ENCODE results near the gene TMEM209.

Gene TMEM209

GRCh38 chr7:130156140-130156539, 49.1 kb downstream of the TMEM209 start:
- Histone ChIP-seq H3K4me3 (ENCODE audit: low read depth in 1 of 2, low read length in 1 of 2) (no peak overlapping the region), H3K9me3 (no peaks in the 10 kb centered on the region)

DNA sequence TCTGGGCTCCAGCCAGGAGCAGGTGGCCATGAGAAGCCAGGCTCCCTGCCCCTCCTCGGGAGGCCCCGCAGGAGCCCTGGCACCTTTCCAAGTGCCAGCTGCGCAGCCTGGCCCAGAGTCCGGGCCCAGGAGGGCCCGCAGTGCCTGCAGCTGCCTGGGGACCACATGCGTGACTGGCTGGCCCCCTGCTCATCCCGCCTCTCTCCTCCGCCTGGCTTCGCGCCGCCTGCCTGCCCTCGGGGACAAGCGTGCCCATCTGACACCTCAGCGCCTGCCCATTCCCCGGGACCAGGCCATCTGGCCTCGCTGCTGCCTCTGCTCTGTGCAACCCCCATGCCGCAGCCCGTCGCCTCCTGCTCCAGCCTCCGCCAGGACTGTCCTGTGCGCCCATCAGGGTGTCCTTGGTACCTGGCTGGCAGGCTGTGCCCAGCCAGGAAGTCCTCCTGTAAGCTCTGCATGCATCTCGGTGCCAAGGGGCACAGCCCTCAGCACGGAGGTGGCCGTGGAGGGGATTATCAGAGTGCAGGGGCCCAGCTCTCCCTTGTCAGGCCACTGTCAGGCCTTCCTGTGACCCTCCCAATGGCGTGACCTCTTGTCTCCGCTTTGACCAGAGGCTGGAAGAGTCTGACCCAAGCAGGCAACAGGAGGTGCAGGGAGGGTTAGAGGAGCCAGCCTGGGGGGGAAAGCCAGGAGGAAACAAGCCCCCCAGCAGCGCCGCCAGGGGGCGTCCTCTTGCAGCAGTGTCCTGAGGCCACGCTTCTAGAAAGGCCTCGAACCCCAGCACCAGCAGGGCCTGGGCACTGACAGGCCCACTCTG, 50.5 kb downstream of the TMEM209 start:
- no peak overlapping the region for H3K4me3 ChIP-seq (ENCODE audit: low read depth in 1 of 2, low read length in 1 of 2)
- TF ChIP-seq, protein P1, sequence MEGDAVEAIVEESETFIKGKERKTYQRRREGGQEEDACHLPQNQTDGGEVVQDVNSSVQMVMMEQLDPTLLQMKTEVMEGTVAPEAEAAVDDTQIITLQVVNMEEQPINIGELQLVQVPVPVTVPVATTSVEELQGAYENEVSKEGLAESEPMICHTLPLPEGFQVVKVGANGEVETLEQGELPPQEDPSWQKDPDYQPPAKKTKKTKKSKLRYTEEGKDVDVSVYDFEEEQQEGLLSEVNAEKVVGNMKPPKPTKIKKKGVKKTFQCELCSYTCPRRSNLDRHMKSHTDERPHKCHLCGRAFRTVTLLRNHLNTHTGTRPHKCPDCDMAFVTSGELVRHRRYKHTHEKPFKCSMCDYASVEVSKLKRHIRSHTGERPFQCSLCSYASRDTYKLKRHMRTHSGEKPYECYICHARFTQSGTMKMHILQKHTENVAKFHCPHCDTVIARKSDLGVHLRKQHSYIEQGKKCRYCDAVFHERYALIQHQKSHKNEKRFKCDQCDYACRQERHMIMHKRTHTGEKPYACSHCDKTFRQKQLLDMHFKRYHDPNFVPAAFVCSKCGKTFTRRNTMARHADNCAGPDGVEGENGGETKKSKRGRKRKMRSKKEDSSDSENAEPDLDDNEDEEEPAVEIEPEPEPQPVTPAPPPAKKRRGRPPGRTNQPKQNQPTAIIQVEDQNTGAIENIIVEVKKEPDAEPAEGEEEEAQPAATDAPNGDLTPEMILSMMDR (IDR thresholded peaks at IDR 0.05) = no peak
- no peaks in the 10 kb centered on the region for H3K27me3 ChIP-seq
- H3K9me3 ChIP-seq = no peaks in the 10 kb centered on the region
- H3K27ac ChIP-seq = no peak overlapping the region
- H3K36me3 ChIP-seq = peaks cover 4% of the 10 kb centered on the region
- no peaks in the 10 kb centered on the region for H3K4me1 ChIP-seq (ENCODE audit: control insufficient read depth in 1 of 2, insufficient read depth in 1 of 2, low read depth in 1 of 2, low read length in 1 of 2)

More at GRCh38 chr7:130156140-130156539, 49.1 kb downstream of the TMEM209 start:
- no peak overlapping the region for H3K27ac ChIP-seq
- TF ChIP-seq, protein P1 (IDR thresholded peaks at IDR 0.05) = no peak
- no peaks in the 10 kb centered on the region for H3K27me3 ChIP-seq
- H3K36me3 ChIP-seq = peaks cover 12% of the 10 kb centered on the region
- H3K4me1 ChIP-seq (ENCODE audit: control insufficient read depth in 1 of 2, insufficient read depth in 1 of 2, low read depth in 1 of 2, low read length in 1 of 2) = no peaks in the 10 kb centered on the region

DNA sequence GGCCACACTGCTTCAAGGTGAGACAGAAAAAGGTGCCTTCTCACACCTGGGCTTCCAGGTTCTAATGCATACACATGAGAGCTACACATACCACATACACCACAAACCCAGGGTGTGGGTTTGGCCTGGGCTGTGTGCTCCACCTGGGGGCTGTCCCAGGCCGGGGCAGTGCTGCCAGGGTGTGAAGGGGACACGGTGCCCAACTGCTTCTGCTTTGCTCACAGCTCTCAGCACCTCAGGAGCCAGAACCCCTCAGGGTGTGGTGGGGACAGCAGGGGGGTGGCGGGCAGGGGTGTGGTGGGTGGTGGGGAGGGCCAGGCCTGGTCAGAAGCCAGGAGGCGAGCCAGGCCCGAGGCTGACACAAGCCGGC, 51.1 kb downstream of the TMEM209 start:
- no peak overlapping the region for H3K27ac ChIP-seq
- H3K9me3 ChIP-seq = no peaks in the 10 kb centered on the region
- no peaks in the 10 kb centered on the region for H3K36me3 ChIP-seq
- H3K4me1 ChIP-seq (ENCODE audit: control insufficient read depth in 1 of 2, insufficient read depth in 1 of 2, low read depth in 1 of 2, low read length in 1 of 2) = no peaks in the 10 kb centered on the region
- TF ChIP-seq, protein P1 (IDR thresholded peaks at IDR 0.05) = no peak
- no peak overlapping the region for H3K4me3 ChIP-seq (ENCODE audit: low read depth in 1 of 2, low read length in 1 of 2)
- H3K27me3 ChIP-seq = no peaks in the 10 kb centered on the region

- TF ChIP-seq, protein P1 (IDR thresholded peaks at IDR 0.05) = no peak
- Histone ChIP-seq H3K4me1 (ENCODE audit: control insufficient read depth in 1 of 2, insufficient read depth in 1 of 2, low read depth in 1 of 2, low read length in 1 of 2) (no peaks in the 10 kb centered on the region), H3K27me3 (no peaks in the 10 kb centered on the region), H3K4me3 (ENCODE audit: low read depth in 1 of 2, low read length in 1 of 2) (no peak overlapping the region), H3K36me3 (no peaks in the 10 kb centered on the region), H3K9me3 (no peaks in the 10 kb centered on the region), H3K27ac (no peak overlapping the region)
Observed at GRCh38 chr7:130153211-130153908, 51.8 kb downstream of the TMEM209 start.

DNA sequence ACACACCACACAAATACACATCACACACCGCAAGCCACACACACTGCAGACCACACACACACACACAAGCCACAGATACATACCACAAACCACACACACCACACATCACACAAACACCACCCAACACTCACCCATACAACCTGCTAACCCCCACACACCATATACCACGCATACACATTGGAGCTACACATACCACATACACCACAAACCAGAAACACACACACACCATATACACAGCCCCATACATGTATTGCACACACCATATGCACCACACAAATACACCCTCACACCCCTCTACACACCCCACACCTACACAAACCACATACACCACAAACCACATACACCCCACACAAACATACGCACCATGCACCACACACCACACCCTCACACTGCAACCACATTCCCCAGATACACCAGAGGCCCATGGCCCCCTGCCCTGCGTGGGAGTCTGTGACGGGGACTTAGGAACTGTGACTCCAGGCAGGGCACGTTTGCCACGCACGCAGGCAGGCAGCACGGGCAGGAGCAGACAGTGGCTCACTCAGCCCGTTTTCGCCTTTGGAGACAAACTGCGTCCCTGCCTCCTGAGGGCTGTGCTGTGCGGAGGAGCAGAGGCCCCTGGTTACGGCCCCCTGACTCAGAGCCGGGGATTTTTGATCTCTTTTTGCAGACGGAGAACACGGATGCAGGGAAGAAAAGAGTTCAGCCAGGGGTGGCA, 52.6 kb downstream of the TMEM209 start:
- no peaks in the 10 kb centered on the region for H3K4me1 ChIP-seq (ENCODE audit: control insufficient read depth in 1 of 2, insufficient read depth in 1 of 2, low read depth in 1 of 2, low read length in 1 of 2)
- no peaks in the 10 kb centered on the region for H3K36me3 ChIP-seq
- no peak overlapping the region for H3K4me3 ChIP-seq (ENCODE audit: low read depth in 1 of 2, low read length in 1 of 2)
- TF ChIP-seq, protein P1 (IDR thresholded peaks at IDR 0.05) = no peak
- no peaks in the 10 kb centered on the region for H3K9me3 ChIP-seq
- H3K27me3 ChIP-seq = no peaks in the 10 kb centered on the region
- no peak overlapping the region for H3K27ac ChIP-seq
